Cardiac muscle cell (in vitro differentiated cells and primary cell): Measurements from ENCODE around the gene PLCL1. TPM values are rescaled to one million over a fixed set of nuclear protein-coding genes. Genes with fewer than 3 reads are reported as not detected.

Source experiments
- DNase-seq, 2 donors: peaks; one replicate each; pipeline versions ENCODE4 v3.0.0 to v3.0.0-alpha.2; 2010 to 2017; ENCODE audit warnings: low read depth in 1 of 2, low spot score in 1 of 2
- H3K27ac ChIP-seq: fragments of 200-600 bp; sonication (generic); 2 replicates; pipeline ENCODE4 v1.5.1; 2016
- H3K27me3 ChIP-seq: fragments of 200-600 bp; sonication (generic); 2 replicates; pipeline ENCODE4 v1.6.0; 2016; ENCODE audit warnings: control low read depth
- H3K36me3 ChIP-seq: fragments of 200-600 bp; sonication (generic); 2 replicates; pipeline ENCODE4 v1.5.1; 2016; ENCODE audit warnings: control low read depth
- H3K4me1 ChIP-seq: fragments of 200-600 bp; sonication (generic); 2 replicates; pipeline ENCODE4 v1.8.1; 2017; ENCODE audit warnings: low read depth, mild to moderate bottlenecking, mixed run types
- H3K4me3 ChIP-seq: fragments of 200-600 bp; sonication (generic); 2 replicates; pipeline ENCODE4 v1.5.1; 2016; ENCODE audit warnings: mild to moderate bottlenecking
- H3K9me3 ChIP-seq: fragments of 200-600 bp; sonication (generic); 2 replicates; pipeline ENCODE4 v1.5.1; 2017; ENCODE audit warnings: low read depth, mild to moderate bottlenecking, control low read depth
- CTCF ChIP-seq: IDR thresholded peaks from 2 replicates; pipeline ENCODE4 v1.5.1; 2012; ENCODE audit warnings: low read depth, mild to moderate bottlenecking, low read length
- polyA plus RNA-seq: library from polyadenylated mRNA; unstranded; fragments of >200 nt; fragmentation: Nextera tagmentation; extraction: Ambion mirVana; gene quantifications from 2 replicates; pipeline ENCODE4 v1.2.1, GENCODE V29; 2016
- total RNA-seq: library from RNA; depleted of rRNA; stranded (reverse); fragments of >200 nt; gene quantifications from 2 replicates; pipeline ENCODE4 v1.2.3, GENCODE V29; 2016

PLCL1 gene
- total and polyA plus RNA-seq, 2 experiments from 2014 or later = 4.9 to 7.8 TPM

DNA sequence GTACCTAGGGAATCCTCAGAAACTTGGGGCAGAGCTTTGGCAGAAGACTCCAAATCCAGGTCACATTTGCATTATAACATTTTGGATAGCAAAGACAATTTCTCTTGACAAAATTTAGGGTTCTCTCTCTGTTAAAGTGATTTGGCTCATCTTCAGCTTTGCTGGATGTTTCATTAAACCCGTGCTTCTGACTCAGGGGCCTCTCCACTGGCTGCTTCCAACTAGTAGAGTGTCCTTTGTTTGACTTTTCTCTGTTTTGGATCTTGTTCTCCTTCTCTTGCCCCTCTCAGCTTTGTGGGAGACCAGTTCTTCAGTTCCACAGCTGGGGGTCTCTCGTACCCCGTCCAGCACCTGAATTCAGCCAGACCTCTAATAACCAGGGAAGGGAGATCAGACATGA, 145.6 kb downstream of the PLCL1 start:
- H3K27ac ChIP-seq = no peak overlapping the region
- TF ChIP-seq CTCF = no peak
- no peak for DNase-seq
- no peaks in the 10 kb centered on the region for H3K9me3 ChIP-seq
- no peak overlapping the region for H3K4me3 ChIP-seq
- no peaks in the 10 kb centered on the region for H3K4me1 ChIP-seq
- H3K27me3 ChIP-seq = peaks cover 53% of the 10 kb centered on the region
- no peaks in the 10 kb centered on the region for H3K36me3 ChIP-seq

DNA sequence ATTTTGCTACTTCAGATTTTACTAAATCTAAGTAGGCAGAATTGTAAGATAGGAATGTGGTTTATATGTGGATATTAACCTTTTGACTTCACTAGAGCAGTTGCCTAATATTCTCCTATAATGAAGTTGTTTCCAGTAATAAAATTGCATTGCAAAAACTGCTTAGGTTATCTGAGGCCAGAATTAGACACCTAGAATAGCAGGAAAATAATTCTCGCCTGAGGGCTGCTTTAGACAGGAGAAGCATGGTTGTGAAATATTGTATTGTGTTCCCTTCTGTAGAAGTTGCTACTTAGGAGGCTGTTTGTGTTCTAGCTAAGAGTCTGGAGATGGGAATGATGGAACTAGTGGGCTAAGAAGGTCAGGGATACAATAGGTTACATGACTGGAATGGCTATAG, 146.3 kb downstream of the PLCL1 start:
- Histone ChIP-seq H3K36me3 (no peaks in the 10 kb centered on the region), H3K9me3 (no peaks in the 10 kb centered on the region), H3K27ac (no peak overlapping the region), H3K4me1 (no peaks in the 10 kb centered on the region), H3K4me3 (no peak overlapping the region), H3K27me3 (peaks cover 53% of the 10 kb centered on the region)
- TF ChIP-seq CTCF = no peak
- DNase-seq = no peak

DNA sequence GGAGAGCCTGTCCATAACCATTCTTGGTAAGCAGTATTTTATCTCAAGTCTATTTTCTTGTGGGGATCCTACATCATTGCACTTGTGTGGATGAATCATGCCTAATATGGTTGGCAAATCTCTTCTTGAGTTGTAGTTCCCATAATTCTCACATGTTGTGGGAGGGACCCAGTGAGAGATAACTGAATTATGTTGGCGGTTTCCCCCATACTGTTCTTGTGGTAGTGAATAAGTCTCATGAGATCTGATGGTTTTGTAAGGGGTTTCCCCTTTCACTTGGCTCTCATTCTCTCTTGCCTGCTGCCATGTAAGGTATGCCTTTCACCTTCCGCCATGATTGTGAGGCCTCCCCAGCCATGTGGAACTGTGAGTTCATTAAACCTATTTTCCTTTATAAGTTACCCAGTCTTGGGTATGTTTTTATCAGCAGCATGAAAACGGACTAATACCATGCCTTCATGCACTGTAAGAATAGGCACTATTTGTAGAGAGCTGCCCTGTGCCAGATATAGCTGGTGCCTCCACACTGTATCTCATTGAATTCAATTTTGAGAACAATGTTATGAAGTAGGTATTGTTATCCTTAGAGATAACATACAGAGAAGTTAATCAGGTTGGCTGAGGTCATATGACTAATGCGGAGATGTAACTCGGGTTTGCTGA, 148.3 kb downstream of the PLCL1 start:
- TF ChIP-seq CTCF = no peak
- Histone ChIP-seq H3K27ac (no peak overlapping the region), H3K9me3 (no peaks in the 10 kb centered on the region), H3K36me3 (no peaks in the 10 kb centered on the region), H3K27me3 (peaks cover 52% of the 10 kb centered on the region), H3K4me1 (no peaks in the 10 kb centered on the region), H3K4me3 (no peak overlapping the region)
- peak in 1 of 2 donors; percentile 69 for DNase-seq

DNA sequence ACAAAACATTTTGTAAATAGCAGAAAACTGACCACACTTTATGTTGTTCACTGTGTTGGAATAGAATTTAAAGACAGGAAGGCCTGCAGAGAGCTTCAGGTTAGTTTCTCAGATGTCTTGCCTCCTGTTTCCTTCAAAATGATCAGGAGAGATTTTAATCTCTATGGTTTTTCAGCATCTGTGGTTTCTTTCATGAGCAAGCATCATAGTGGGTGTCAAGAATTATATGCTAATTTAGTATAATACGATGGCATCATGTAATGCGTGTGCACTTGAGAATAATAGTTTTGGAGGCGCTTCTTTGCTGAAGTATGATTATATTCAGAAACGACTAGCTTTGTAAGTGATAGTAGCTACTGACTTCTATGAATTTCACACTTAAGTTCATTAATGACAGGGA, 149.9 kb downstream of the PLCL1 start:
- no peaks in the 10 kb centered on the region for H3K4me1 ChIP-seq
- peaks cover 37% of the 10 kb centered on the region for H3K27me3 ChIP-seq
- H3K4me3 ChIP-seq = no peak overlapping the region
- H3K36me3 ChIP-seq = no peaks in the 10 kb centered on the region
- H3K9me3 ChIP-seq = no peaks in the 10 kb centered on the region
- H3K27ac ChIP-seq = no peak overlapping the region
- DNase-seq = no peak
- TF ChIP-seq CTCF = no peak

DNA sequence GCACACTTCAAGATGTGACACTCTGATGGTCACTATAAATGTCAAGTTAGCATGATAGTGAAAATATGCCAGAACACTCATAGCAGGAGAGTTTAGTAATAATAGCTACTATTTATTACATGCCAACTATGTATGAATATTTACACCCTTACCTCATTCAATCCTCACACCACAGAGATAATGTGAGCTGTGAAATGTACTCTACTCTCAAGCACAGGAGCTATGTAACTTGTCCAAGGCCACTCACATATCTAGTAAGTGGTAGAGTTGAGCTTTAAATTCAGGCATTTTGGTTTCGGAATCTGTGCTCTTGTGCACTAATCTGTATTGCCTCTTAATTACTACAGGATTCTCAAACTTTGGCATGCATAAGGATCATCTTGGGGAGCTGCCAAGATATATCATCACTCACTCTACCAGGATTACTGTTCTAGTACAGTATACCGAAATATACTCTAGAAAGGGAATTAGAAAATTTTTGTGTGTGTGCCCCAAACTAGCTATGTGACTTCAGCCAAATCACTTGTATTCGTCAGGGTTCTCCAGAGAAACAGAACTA, 154.3 kb downstream of the PLCL1 start:
- H3K36me3 ChIP-seq = no peaks in the 10 kb centered on the region

More for the DNA sequence above, 154.3 kb downstream of the PLCL1 start:
- H3K4me1 ChIP-seq = no peaks in the 10 kb centered on the region
- no peaks in the 10 kb centered on the region for H3K9me3 ChIP-seq
- no peak overlapping the region for H3K27ac ChIP-seq
- no peak overlapping the region for H3K4me3 ChIP-seq
- TF ChIP-seq CTCF = no peak
- H3K27me3 ChIP-seq = peaks cover 46% of the 10 kb centered on the region
- peak in 1 of 2 donors; percentile 62 for DNase-seq
